T-helper 1 cell (primary cell): ENCODE measurements around the gene FLNA.
"Not testable (repeated sequence)": the region's sequence is repeated elsewhere in the genome, so short reads cannot be mapped to it uniquely, and the experiment has no call there.

Experiments
- DNase-seq, 5 donors: peaks; one replicate each; pipeline ENCODE4 v3.0.0-alpha.2; 2012 to 2020
- total RNA-seq, 4 donors: gene quantifications; one replicate each; lab custom pipeline; 2026; lab: John Stamatoyannopoulos, UW

The FLNA gene, protein sequence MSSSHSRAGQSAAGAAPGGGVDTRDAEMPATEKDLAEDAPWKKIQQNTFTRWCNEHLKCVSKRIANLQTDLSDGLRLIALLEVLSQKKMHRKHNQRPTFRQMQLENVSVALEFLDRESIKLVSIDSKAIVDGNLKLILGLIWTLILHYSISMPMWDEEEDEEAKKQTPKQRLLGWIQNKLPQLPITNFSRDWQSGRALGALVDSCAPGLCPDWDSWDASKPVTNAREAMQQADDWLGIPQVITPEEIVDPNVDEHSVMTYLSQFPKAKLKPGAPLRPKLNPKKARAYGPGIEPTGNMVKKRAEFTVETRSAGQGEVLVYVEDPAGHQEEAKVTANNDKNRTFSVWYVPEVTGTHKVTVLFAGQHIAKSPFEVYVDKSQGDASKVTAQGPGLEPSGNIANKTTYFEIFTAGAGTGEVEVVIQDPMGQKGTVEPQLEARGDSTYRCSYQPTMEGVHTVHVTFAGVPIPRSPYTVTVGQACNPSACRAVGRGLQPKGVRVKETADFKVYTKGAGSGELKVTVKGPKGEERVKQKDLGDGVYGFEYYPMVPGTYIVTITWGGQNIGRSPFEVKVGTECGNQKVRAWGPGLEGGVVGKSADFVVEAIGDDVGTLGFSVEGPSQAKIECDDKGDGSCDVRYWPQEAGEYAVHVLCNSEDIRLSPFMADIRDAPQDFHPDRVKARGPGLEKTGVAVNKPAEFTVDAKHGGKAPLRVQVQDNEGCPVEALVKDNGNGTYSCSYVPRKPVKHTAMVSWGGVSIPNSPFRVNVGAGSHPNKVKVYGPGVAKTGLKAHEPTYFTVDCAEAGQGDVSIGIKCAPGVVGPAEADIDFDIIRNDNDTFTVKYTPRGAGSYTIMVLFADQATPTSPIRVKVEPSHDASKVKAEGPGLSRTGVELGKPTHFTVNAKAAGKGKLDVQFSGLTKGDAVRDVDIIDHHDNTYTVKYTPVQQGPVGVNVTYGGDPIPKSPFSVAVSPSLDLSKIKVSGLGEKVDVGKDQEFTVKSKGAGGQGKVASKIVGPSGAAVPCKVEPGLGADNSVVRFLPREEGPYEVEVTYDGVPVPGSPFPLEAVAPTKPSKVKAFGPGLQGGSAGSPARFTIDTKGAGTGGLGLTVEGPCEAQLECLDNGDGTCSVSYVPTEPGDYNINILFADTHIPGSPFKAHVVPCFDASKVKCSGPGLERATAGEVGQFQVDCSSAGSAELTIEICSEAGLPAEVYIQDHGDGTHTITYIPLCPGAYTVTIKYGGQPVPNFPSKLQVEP (N-terminal part only)
- total RNA-seq, result 2,019 to 2,798 (median 2,212) reads per million in 4 donors

DNA sequence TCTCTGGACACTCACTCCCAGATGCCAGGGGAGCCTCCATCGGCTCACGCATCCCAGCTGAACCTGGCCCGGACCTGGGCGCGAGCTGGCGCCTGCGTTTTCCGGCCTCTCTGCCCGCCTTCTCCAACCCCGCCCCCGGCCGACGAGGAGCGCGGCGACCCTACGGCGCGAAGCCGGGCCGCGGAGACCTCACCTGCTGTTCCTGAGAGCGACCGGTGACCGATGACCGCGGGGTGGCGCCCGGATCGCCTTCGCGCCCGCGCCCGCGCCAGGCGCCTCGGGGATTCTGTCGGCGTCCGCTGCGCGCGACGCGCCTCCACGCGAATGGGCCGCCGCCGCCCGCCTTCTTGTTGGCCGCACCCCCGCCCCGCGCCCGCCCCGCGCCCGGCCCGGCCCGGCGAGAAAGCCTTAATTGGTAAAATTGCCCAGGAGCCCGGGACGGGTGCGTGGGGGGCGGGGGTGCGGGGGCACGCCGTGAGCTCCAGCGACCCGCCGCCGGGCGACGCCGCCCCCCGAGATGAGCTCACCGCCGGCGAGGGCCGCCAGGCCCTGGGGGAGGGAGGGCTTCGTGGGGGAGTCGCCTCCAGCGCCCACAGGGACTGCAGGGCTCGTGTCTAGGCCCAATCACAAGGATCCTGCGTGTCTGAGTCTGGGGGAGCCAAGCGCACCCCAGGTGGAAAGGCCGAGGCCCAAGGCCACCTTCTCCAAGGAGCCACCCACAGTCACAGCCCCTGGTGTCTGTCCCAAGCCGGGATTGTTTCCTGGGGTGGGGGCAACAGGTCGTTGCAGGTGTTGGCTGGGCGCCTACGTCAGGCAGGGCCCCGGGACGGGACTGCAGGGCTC is at the start of gene FLNA:
FLNA (minus strand) TSS at position 322 of the 843 bp plus-strand sequence. CDS start 3,389 bp downstream, outside the sequence.
- peak in 1 of 5 donors; percentile 31 for DNase-seq

DNA sequence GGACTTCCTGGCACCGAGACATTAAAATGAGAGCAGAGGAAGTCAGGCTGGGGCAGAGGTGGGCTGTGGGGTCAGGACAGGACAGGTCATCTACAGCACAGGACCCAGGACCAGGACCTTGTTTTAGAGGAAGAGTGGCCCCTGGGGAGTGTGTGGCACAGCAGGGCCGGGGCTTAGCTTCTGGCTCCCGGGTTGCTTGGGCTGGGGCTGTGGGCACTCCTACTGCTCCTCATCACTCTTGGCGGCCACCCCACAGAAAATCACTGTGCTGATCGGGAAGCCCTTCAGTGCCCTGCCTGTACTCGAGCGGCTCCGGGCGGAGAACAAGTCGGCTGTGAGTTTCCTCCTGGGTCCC is 45.9 kb upstream of the FLNA start:
- no peak for DNase-seq

DNA sequence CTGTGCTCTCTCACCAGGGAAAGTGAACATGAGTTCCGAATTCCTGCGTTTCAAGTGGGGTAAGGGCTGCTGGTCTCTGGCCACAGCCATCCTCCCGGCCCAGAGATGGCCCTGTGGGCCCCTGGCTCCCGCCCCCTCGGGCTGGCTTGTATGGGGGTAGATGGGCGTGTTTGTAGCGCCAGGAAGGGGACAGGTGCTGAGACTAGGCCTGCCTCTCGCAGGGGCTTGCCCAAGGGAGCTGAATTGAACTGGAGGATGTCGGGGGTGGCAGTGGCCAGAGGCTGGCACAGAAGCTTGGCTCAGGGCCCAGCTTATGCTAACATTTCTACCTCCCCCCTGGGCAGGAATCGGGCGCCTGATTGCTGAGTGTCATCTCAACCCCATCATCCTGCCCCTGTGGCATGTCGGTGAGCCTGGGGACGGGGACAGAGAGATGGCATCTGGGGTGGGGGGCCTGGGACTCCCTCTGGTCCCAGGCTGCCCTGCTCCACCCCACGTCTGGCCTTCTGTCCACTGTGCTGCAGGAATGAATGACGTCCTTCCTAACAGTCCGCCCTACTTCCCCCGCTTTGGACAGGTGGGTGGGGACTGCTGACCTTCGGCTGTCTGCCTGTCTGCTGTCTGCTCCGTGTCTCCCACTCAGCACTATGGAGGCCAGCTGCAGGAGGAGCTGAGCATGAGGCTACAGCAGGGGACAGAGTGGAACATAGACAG is 45.4 kb upstream of the FLNA start:
- DNase-seq, result no peak

- no peak for DNase-seq
Observed at GRCh38 chrX:154419189-154419588, 44.8 kb upstream of the FLNA start.

- no peak for DNase-seq
Observed at GRCh38 chrX:154417157-154417556, 42.7 kb upstream of the FLNA start.

- DNase-seq, result no peak
Observed at GRCh38 chrX:154413142-154413541, 38.7 kb upstream of the FLNA start.

- DNase-seq, result peak in 2 of 5 donors; percentile 15 to 64
Observed at GRCh38 chrX:154412468-154412867, 38.0 kb upstream of the FLNA start.

DNA sequence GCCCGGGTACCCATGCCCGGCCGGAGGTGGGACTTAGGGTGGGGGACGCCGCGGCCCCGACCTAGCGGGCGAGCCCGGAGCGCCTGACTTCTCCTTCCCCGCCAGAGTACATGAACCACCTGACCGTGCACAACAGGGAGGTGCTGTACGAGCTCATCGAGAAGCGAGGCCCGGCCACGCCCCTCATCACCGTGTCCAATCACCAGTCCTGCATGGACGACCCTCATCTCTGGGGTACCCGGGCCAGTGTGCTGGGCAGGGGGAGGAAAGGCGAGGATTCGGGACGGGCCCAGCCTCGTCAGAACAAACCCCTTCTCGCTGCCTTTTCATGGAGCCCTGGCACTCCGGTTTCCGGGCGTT is 37.5 kb upstream of the FLNA start:
- peak in 3 of 5 donors; percentile 18 to 63 (median 46) for DNase-seq

DNA sequence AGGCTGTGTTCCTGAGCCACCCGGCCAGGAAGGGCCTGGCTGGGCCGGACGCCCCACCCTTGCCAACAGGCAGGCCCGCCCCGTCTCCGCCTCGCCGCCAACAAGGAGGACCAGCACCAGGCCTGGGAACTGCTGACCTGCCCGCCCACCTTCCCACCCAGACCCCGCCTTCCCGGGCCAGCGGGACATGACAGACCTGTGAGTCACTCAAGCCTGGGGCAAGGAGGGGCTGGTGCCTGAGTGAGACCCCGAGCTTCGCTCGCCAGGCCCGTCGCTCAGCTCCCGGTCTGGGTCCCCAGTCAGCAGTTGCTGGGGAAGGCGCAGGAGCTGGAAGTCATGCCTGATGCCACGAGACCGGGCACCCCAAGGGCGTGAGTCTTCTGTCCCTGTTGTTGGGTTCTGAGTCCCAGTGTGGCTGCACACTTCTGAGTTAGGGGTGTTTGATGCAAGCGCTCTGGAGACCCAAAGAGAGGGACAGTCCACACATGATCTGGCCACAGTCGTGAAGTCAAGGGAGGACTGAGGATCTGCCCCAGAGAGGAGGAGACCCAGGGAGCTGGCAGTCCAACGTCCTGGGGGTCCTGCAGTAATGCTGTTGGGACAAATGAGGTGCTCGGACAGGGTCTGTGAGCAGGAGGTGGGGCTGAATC is 34.9 kb upstream of the FLNA start, which contains the start of gene DNASE1L1:
DNASE1L1 (minus strand) TSS at position 33 of the 650 bp plus-strand sequence. CDS start 3,686 bp downstream, outside the sequence.
- DNase-seq, result peak in 2 of 5 donors; percentile 8 to 10

DNA sequence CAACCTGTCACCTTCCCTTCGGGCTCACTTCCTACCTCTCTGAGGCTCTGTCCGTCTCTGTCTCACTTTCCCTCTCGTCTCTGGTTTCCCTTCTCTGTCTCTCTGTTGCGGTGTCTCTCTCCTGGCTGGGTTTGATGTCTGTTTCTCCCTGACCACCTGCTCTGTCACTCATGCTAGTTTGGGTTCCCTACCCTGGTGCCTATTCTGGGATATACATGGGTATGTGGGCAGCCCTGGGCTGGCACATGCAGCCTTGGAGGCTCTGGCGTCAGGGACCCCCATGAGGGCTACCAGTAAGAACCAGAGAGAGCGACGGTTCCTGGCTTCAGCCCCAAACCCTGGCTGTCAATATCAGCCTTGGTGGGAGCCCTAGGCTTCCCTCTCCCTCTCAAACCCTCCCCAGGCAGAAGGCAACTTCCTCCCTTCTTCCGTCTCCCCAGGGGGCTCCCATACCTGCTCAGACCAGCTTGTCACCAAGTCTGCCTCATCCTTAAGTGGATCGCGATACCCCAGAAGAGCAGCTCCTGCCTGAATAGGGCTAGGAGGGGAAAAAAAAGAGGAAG is 34.3 kb upstream of the FLNA start:
- DNase-seq, result no peak

GRCh38 chrX:154404625-154405192 is 30.3 kb upstream of the FLNA start:
- DNase-seq, result no peak

DNA sequence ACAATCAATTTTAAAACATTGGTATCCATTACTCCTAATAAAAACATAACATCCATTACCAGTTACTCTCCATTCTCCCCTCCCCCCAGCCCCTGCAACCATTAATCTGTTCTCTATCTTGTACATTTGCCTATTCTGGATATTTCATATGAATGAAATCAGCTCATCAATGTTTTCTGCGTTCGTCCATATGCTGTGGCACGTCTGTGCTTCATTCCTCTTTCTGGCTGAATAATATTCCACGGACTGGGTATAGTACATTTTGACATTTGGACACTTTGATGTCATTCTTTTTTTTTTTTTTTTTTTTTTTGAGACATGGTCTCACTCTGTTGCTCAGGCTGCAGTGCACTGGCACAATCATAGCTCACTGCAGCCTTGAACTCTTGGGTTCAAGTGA is 29.4 kb upstream of the FLNA start:
- no peak for DNase-seq

GRCh38 chrX:154403192-154403591 is 28.8 kb upstream of the FLNA start:
- no peak for DNase-seq

DNA sequence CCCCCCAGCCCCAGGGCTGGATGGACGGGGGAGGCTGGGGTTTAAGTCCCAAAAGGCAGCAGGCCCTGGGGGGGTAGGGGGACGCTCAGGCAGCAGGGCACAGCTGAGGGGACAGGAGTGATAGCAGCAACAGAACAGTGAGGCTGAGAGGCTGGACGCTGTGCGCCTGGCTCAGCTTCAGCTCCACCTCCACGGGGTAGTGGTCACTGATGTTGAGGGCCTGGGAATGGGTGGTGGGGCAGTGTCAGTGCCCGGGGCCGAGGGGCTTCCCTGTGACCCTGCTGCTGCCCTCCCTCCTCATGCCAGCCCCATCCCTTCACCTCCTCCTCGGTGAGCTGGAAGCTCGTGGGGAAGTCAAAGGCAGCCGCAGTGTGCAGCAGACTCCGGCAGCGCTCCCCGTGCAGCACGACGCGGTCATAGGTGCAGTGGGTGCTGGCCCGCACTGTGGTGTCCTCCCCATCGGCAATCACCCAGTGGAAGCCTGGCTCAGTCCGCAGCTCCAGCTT is 28.2 kb upstream of the FLNA start:
- DNase-seq, result no peak

DNA sequence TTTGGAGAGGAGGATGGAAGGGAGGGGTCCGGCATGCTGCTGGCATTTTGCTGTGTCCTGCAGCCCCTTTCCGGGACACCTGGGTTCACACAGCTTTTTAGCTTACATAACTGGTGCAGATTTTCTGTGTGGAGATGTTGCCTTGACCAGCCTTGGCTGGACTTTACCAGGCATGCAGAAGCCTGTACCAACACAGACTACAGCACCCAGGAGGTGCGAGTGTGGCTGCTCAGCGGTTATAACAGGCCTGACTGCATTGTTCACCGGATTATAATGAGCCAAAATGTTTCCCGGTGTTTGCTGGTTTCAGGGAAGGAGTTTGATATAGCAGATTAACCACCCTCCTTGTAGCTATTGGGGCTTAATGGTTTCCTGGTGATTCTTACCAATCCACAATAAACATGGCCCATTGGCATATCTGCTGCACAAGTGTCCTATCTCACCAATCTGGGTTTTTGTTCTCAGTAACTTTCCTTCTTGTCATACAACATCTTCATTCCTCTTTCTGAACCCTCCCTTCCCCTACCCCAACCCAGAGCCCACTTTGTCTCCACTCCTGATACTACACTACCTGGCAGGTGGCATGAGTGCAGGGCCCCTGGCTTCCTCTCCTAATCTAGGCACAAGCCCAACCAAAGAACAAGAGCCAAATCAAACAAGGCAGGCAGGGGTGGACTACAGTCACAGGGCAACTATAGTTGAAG is 27.6 kb upstream of the FLNA start:
- DNase-seq, result no peak

- DNase-seq, result no peak
Observed at GRCh38 chrX:154401045-154401799, 26.8 kb upstream of the FLNA start.

- DNase-seq, result not testable (repeated sequence)
Observed at GRCh38 chrX:154400369-154400817, 26.0 kb upstream of the FLNA start.
